Breast epithelium (tissue), 4 donors: ENCODE data around the gene PPP4R4. TPM values are rescaled to one million over a fixed set of nuclear protein-coding genes. Genes with fewer than 3 reads are reported as not detected.

ENCODE experiments used
- DNase-seq, 2 donors: peaks; one replicate each; pipeline ENCODE4 v3.0.0-alpha.2; 2019; ENCODE audit warnings: low spot score in 2 of 2
- H3K27ac ChIP-seq, 2 donors: fragments of 200-600 bp; sonication (generic) in 1 of 2; one replicate each; pipeline ENCODE4 v1.5.1; 2016 to 2019; ENCODE audit warnings: mild to moderate bottlenecking in 1 of 2
- H3K27me3 ChIP-seq, 2 donors: fragments of 200-600 bp; sonication (generic) in 1 of 2; one replicate each; pipeline versions ENCODE4 v1.5.1 to v1.6.0; 2017 to 2019; ENCODE audit warnings: control low read depth in 1 of 2, mild to moderate bottlenecking in 1 of 2
- H3K36me3 ChIP-seq: fragments of 200-600 bp; one replicate; pipeline ENCODE4 v1.5.1; 2019
- H3K4me1 ChIP-seq, 2 donors: fragments of 200-600 bp; sonication (generic); one replicate each; pipeline ENCODE4 v1.5.1; 2016 to 2019; ENCODE audit warnings: control low read depth in 1 of 2
- H3K4me3 ChIP-seq, 3 donors: fragments of 200-600 bp; sonication (generic); 1 replicate in 2 of 3; 2 replicates in 1 of 3; pipeline ENCODE4 v1.5.1; 2016 to 2019; ENCODE audit warnings: mild to moderate bottlenecking in 3 of 3, moderate library complexity in 2 of 3
- H3K9me3 ChIP-seq, 2 donors: fragments of 200-600 bp; sonication (generic) in 1 of 2; one replicate each; pipeline ENCODE4 v1.5.1; 2016 to 2019; ENCODE audit warnings: control low read depth in 1 of 2
- CTCF ChIP-seq, 3 donors: fragments of 450-650 bp; IDR thresholded peaks; one replicate each; pipeline ENCODE4 v1.5.1; 2016 to 2017; ENCODE audit warnings: antibody characterized with exemption in 3 of 3, mild to moderate bottlenecking in 3 of 3, moderate library complexity in 3 of 3
- POLR2A ChIP-seq: fragments of 450-650 bp; IDR thresholded peaks from one replicate; pipeline ENCODE4 v1.6.1; 2016; ENCODE audit warnings: antibody characterized with exemption, mild to moderate bottlenecking, moderate library complexity
- POLR2AphosphoS5 ChIP-seq, 3 donors: sonication (generic); formaldehyde crosslinking; IDR thresholded peaks; one replicate each; pipeline ENCODE4 v1.6.1; 2017; ENCODE audit warnings: antibody characterized with exemption in 3 of 3
- intact Hi-C: fragments of 100-400 bp; cut with DNase I; formaldehyde crosslinking; loops from one replicate; pipeline ENCODE4 v1.15.1; 2023; ENCODE audit warnings: low total_unique reads
- total RNA-seq, 3 donors: library from RNA; depleted of rRNA; stranded (reverse); fragments of >200 nt; gene quantifications; one replicate each; pipeline ENCODE4 v1.1.0, GENCODE V29; 2016

The PPP4R4 gene
- total RNA-seq, 3 donors from 2014 or later, result 0.48 to 7.9 (median 7.2) TPM

GRCh38 chr14:94157197-94157596 lies 16.9 kb upstream of the PPP4R4 start:
- H3K27ac ChIP-seq, result no peak overlapping the region
- intact Hi-C loops, result no loop called here
- no peaks in the 10 kb centered on the region for H3K9me3 ChIP-seq
- no peaks in the 10 kb centered on the region for H3K36me3 ChIP-seq
- DNase-seq, result no peak
- peaks cover 0 to 2% of the 10 kb centered on the region in 2 donors for H3K27me3 ChIP-seq
- no peaks in the 10 kb centered on the region for H3K4me1 ChIP-seq
- TF ChIP-seq POLR2AphosphoS5 (IDR thresholded peaks at IDR 0.05), result no peak
- no peak for TF ChIP-seq POLR2A
- no peak for TF ChIP-seq CTCF (IDR thresholded peaks at IDR 0.05)
- H3K4me3 ChIP-seq, result no peak overlapping the region

GRCh38 chr14:94158239-94158883 lies 15.8 kb upstream of the PPP4R4 start:
- no peaks in the 10 kb centered on the region for H3K36me3 ChIP-seq
- DNase-seq, result no peak
- TF ChIP-seq POLR2A, result no peak
- no peak for TF ChIP-seq CTCF (IDR thresholded peaks at IDR 0.05)
- TF ChIP-seq POLR2AphosphoS5 (IDR thresholded peaks at IDR 0.05), result no peak
- H3K4me3 ChIP-seq, result no peak overlapping the region
- H3K9me3 ChIP-seq, result no peaks in the 10 kb centered on the region
- H3K27ac ChIP-seq, result no peak overlapping the region
- intact Hi-C loops, result no loop called here
- H3K27me3 ChIP-seq, result no peaks in the 10 kb centered on the region
- no peaks in the 10 kb centered on the region for H3K4me1 ChIP-seq

GRCh38 chr14:94161058-94161457 lies 13.1 kb upstream of the PPP4R4 start:
- Histone ChIP-seq H3K27me3 (peaks cover 0 to 10% of the 10 kb centered on the region in 2 donors), H3K4me3 (no peak overlapping the region), H3K36me3 (no peaks in the 10 kb centered on the region), H3K9me3 (no peaks in the 10 kb centered on the region), H3K27ac (no peak overlapping the region), H3K4me1 (no peaks in the 10 kb centered on the region)
- intact Hi-C loops, result no loop called here
- DNase-seq, result no peak
- TF ChIP-seq CTCF (IDR thresholded peaks at IDR 0.05), result no peak
- TF ChIP-seq POLR2AphosphoS5 (IDR thresholded peaks at IDR 0.05), result no peak
- TF ChIP-seq POLR2A, result no peak

GRCh38 chr14:94161981-94162380 lies 12.1 kb upstream of the PPP4R4 start:
- no peak for TF ChIP-seq CTCF (IDR thresholded peaks at IDR 0.05)
- no peak for TF ChIP-seq POLR2A
- no peak for TF ChIP-seq POLR2AphosphoS5 (IDR thresholded peaks at IDR 0.05)
- Histone ChIP-seq H3K27ac (no peak overlapping the region), H3K4me3 (no peak overlapping the region), H3K27me3 (peaks cover 0 to 10% of the 10 kb centered on the region in 2 donors), H3K36me3 (no peaks in the 10 kb centered on the region), H3K4me1 (no peaks in the 10 kb centered on the region), H3K9me3 (no peaks in the 10 kb centered on the region)
- intact Hi-C loops, result no loop called here
- no peak for DNase-seq

- Histone ChIP-seq H3K9me3 (no peaks in the 10 kb centered on the region), H3K27me3 (peaks cover 0 to 12% of the 10 kb centered on the region in 2 donors), H3K4me3 (no peak overlapping the region), H3K36me3 (no peaks in the 10 kb centered on the region), H3K27ac (no peak overlapping the region), H3K4me1 (no peaks in the 10 kb centered on the region)
- no peak for DNase-seq
- TF ChIP-seq POLR2A (no peak), POLR2AphosphoS5 (IDR thresholded peaks at IDR 0.05) (no peak), CTCF (IDR thresholded peaks at IDR 0.05) (no peak)
- intact Hi-C loops, result no loop called here
Observed at GRCh38 chr14:94162466-94162865, 11.7 kb upstream of the PPP4R4 start.
